Esophagus muscularis mucosa (tissue), 4 donors: ENCODE results near the gene EFTUD2. TPM values are rescaled to one million over a fixed set of nuclear protein-coding genes. Genes with fewer than 3 reads are reported as not detected.

Experiments
- DNase-seq: peaks from one replicate; pipeline ENCODE4 v3.0.0-alpha.2; 2017; ENCODE audit errors: extremely low spot score
- H3K27ac ChIP-seq, 4 donors: fragments of 200-600 bp; sonication (generic); replicated peaks in 1 of 4; 1 replicate in 3 of 4; 2 replicates in 1 of 4; pipeline ENCODE4 v1.5.1; 2016 to 2019; ENCODE audit warnings: mild to moderate bottlenecking in 1 of 4
- H3K27me3 ChIP-seq, 4 donors: fragments of 200-600 bp; sonication (generic); one replicate each; pipeline versions ENCODE4 v1.5.1 to v1.6.0; 2016 to 2019
- H3K36me3 ChIP-seq, 4 donors: fragments of 200-600 bp; sonication (generic); one replicate each; pipeline ENCODE4 v1.5.1; 2016 to 2019
- H3K4me1 ChIP-seq, 4 donors: fragments of 200-600 bp; sonication (generic); one replicate each; pipeline ENCODE4 v1.5.1; 2016 to 2019
- H3K4me3 ChIP-seq, 4 donors: fragments of 200-600 bp; sonication (generic); 1 replicate in 2 of 4; 2 replicates in 2 of 4; pipeline ENCODE4 v1.5.1; 2016 to 2019; ENCODE audit warnings: mild to moderate bottlenecking in 4 of 4, moderate library complexity in 1 of 4
- H3K9me3 ChIP-seq, 4 donors: fragments of 200-600 bp; sonication (generic); 1 replicate in 3 of 4; 2 replicates in 1 of 4; pipeline ENCODE4 v1.5.1; 2016 to 2019
- EP300 ChIP-seq: sonication (generic); formaldehyde crosslinking; IDR thresholded peaks from one replicate; pipeline ENCODE4 v1.6.1; 2017; ENCODE audit warnings: antibody characterized with exemption
- POLR2A ChIP-seq: fragments of 450-650 bp; IDR thresholded peaks from one replicate; pipeline ENCODE4 v1.6.1; 2017; ENCODE audit warnings: antibody characterized with exemption, moderate library complexity, mild to moderate bottlenecking, low read depth
- POLR2AphosphoS5 ChIP-seq, 2 donors: sonication (generic); formaldehyde crosslinking; IDR thresholded peaks; one replicate each; pipeline ENCODE4 v1.6.1; 2017; ENCODE audit warnings: antibody characterized with exemption in 2 of 2
- WGBS: methylation state at CpG from one replicate; pipeline ENCODE4 v1.1.5; 2018; 5-methylcytosine and 5-hydroxymethylcytosine counted together
- intact Hi-C: fragments of 100-400 bp; cut with DNase I; formaldehyde crosslinking; loops from one replicate; pipeline ENCODE4 v1.15.1; 2023
- small RNA-seq, 3 donors: library from RNA; depleted of rRNA; stranded (forward); fragments of <200 nt; gene quantifications; one replicate each; pipeline ENCODE3, GENCODE V24; 2016
- total RNA-seq, 4 donors: library from RNA; depleted of rRNA; stranded (reverse); fragments of >200 nt; gene quantifications; one replicate each; pipeline versions ENCODE4 v1.1.0 to v1.2.1, GENCODE V29; 2016
- TF ChIP-seq, protein P1 (sequence below), 3 experiments: fragments of 200-600 bp in 2 of 3; fragments of 450-650 bp in 1 of 3; sonication (generic) in 2 of 3; IDR thresholded peaks; one replicate each; pipeline ENCODE4 v1.5.1; 2017 to 2019; ENCODE audit warnings: antibody characterized with exemption in 3 of 3, mild to moderate bottlenecking in 2 of 3, moderate library complexity in 1 of 3

EFTUD2 gene
- total RNA-seq, 4 donors from 2014 or later = 46.0 to 49.7 (median 48.3) TPM

DNA sequence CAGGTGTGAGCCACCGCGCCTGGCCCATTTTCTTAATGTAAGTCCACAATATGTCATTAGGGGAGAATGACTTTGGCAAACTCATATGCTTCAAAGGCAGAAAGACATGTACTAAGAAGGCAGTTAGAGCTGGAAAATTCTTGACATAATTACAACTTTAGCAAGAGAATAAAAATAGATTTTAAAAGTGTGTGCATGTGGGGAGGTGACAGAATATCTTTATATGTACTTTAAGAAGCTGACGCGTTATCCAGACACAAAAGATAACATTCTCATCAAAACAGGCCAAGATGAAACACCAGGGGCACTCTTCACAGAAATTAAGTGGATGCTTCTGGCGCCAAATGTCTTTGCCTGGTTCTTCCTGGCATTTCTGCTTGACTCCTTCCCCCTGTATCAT is 97.4 kb downstream of the EFTUD2 start:
- 51% methylated on average over 5 of the region's 5 CpGs for WGBS
- TF ChIP-seq EP300 (no peak), POLR2A (no peak), POLR2AphosphoS5 (IDR thresholded peaks at IDR 0.05) (peak in 1 of 2 donors; percentile 39)
- TF ChIP-seq, protein P1, sequence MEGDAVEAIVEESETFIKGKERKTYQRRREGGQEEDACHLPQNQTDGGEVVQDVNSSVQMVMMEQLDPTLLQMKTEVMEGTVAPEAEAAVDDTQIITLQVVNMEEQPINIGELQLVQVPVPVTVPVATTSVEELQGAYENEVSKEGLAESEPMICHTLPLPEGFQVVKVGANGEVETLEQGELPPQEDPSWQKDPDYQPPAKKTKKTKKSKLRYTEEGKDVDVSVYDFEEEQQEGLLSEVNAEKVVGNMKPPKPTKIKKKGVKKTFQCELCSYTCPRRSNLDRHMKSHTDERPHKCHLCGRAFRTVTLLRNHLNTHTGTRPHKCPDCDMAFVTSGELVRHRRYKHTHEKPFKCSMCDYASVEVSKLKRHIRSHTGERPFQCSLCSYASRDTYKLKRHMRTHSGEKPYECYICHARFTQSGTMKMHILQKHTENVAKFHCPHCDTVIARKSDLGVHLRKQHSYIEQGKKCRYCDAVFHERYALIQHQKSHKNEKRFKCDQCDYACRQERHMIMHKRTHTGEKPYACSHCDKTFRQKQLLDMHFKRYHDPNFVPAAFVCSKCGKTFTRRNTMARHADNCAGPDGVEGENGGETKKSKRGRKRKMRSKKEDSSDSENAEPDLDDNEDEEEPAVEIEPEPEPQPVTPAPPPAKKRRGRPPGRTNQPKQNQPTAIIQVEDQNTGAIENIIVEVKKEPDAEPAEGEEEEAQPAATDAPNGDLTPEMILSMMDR (IDR thresholded peaks at IDR 0.05) = peak in 1 of 3 experiments; percentile 8
- H3K27me3 ChIP-seq = no peaks in the 10 kb centered on the region
- H3K9me3 ChIP-seq = no peaks in the 10 kb centered on the region
- H3K4me1 ChIP-seq = peaks cover 36 to 89% (median 75%) of the 10 kb centered on the region in 4 donors
- peaks cover 0 to 18% (median 3%) of the 10 kb centered on the region in 4 donors for H3K36me3 ChIP-seq
- H3K4me3 ChIP-seq = no peak overlapping the region
- H3K27ac ChIP-seq = peak overlapping the region; percentile 79 to 91 (median 86)
- DNase-seq = no peak
- intact Hi-C loops = no loop called here

Small RNA genes lying within 50 kb of the gene (small RNA-seq; reads per million reads assigned to genes)
- gene CCDC103 (0 reads per million in 3 donors), gene MIR6783 (0 reads per million in 3 donors), gene RN7SL405P (0 reads per million in 3 donors)

Other genes starting within 250 kb of the EFTUD2 start
- gene MEIOC, start 243.0 kb downstream of the EFTUD2 start, total RNA-seq = under 1 TPM in 1 of 4 donors, not detected in 3; 0.13 TPM
- 10 to 100 TPM; 15.2 to 20.2 (median 15.9) TPM for gene CCDC43, start 209.7 kb downstream of the EFTUD2 start, total RNA-seq
- 1 to 10 TPM; 3.7 to 7.5 (median 5.2) TPM for gene DBF4B, start 190.8 kb downstream of the EFTUD2 start, total RNA-seq
- under 1 TPM; under 0.01 to 0.98 (median 0.64) TPM for gene ADAM11, start 140.5 kb downstream of the EFTUD2 start, total RNA-seq
- gene GJC1, start 69.2 kb downstream of the EFTUD2 start, total RNA-seq = 10 to 100 TPM; 26.5 to 61.9 (median 37.4) TPM
- 1 to 10 TPM; 3.3 to 7.4 (median 4.9) TPM for gene HIGD1B, start 51.6 kb downstream of the EFTUD2 start, total RNA-seq
- 1 to 10 TPM in 2 of 4 donors, not detected in 2; 1.2 to 2.8 TPM for gene GFAP, start 16.1 kb upstream of the EFTUD2 start, total RNA-seq
- gene KIF18B, start 48.3 kb upstream of the EFTUD2 start, total RNA-seq = under 1 TPM in 1 of 4 donors, not detected in 3; 0.17 TPM
- gene C1QL1, start 68.9 kb upstream of the EFTUD2 start, total RNA-seq = 10 to 100 TPM in 1 of 4 donors, 1 to 10 TPM in 3; 3.7 to 10.1 (median 6.3) TPM
- gene DCAKD, start 152.2 kb upstream of the EFTUD2 start, total RNA-seq = 10 to 100 TPM; 50.3 to 68.8 (median 57.9) TPM
- gene NMT1, start 161.9 kb upstream of the EFTUD2 start, total RNA-seq = 10 to 100 TPM; 58.5 to 79.3 (median 65.1) TPM
- gene PLCD3, start 233.1 kb upstream of the EFTUD2 start, total RNA-seq = 100 to 1,000 TPM in 2 of 4 donors, 10 to 100 TPM in 2; 49.4 to 154 (median 106) TPM
- gene ACBD4, start 236.2 kb upstream of the EFTUD2 start, total RNA-seq = 10 to 100 TPM; 20.9 to 34.8 (median 23.5) TPM
- gene HEXIM1, start 249.0 kb upstream of the EFTUD2 start, total RNA-seq = 10 to 100 TPM; 32.1 to 58.2 (median 45.3) TPM